Lower leg skin (tissue), 4 donors: ENCODE measurements around the gene SMIM3. TPM values are rescaled to one million over a fixed set of nuclear protein-coding genes. Genes with fewer than 3 reads are reported as not detected.

ENCODE experiments used
- DNase-seq, 2 donors: peaks; one replicate each; pipeline ENCODE4 v3.0.0-alpha.2; 2019; ENCODE audit warnings: low spot score in 2 of 2
- H3K4me3 ChIP-seq: fragments of 200-600 bp; sonication (generic); 2 replicates; pipeline ENCODE4 v1.5.1; 2017; ENCODE audit warnings: mild to moderate bottlenecking, low read depth; ENCODE audit not compliant: poor library complexity, severe bottlenecking
- CTCF ChIP-seq, 3 donors: fragments of 450-650 bp; IDR thresholded peaks; one replicate each; pipeline ENCODE4 v1.5.1; 2016; ENCODE audit warnings: antibody characterized with exemption in 3 of 3, mild to moderate bottlenecking in 3 of 3, moderate library complexity in 2 of 3
- POLR2A ChIP-seq, 2 donors: fragments of 450-650 bp; IDR thresholded peaks; one replicate each; pipeline ENCODE4 v1.6.1; 2016 to 2017; ENCODE audit warnings: antibody characterized with exemption in 2 of 2, mild to moderate bottlenecking in 1 of 2, moderate library complexity in 1 of 2
- WGBS, 2 donors: methylation state at CpG; one replicate each; pipeline ENCODE4 v1.1.5; 2018; 5-methylcytosine and 5-hydroxymethylcytosine counted together
- intact Hi-C: fragments of 100-400 bp; cut with DNase I; formaldehyde crosslinking; loops from one replicate; pipeline ENCODE4 v1.15.0; 2023; ENCODE audit warnings: low total_unique reads
- total RNA-seq, 4 donors: library from RNA; depleted of rRNA; stranded (reverse); fragments of >200 nt; gene quantifications; one replicate each; pipeline ENCODE4 v1.1.0, GENCODE V29; 2016

SMIM3 gene
- total RNA-seq, 4 donors from 2014 or later: 6.2 to 17.6 (median 9.2) TPM

GRCh38 chr5:150763023-150763769 lies 15.4 kb upstream of the SMIM3 start:
- no peak overlapping the region for H3K4me3 ChIP-seq
- DNase-seq: peak in 1 of 2 donors; percentile 68
- 46 to 56% methylated on average over 7 of the region's 7 CpGs for WGBS, 2 donors
- TF ChIP-seq POLR2A (IDR thresholded peaks at IDR 0.05) (no peak), CTCF (IDR thresholded peaks at IDR 0.05) (no peak)
- intact Hi-C loops: no loop called here

DNA sequence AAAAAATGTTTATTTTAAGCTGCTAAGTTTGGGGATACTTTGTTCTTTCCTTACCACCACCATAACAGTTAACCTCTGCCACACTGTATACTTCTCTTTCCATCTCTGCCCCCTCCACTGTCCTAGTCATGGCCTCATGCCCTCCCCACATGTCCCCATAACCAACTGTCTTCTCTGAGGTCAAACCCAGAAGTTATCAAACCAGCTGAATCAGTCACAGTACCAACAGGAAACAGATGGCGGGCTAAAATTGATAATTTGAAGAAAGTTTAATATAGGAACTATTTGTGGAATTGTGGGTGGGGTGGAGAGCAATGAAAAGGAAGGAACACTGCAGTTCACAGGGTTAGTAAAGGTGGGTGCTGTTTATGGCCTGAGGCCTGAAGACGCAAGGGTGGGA lies 14.0 kb upstream of the SMIM3 start:
- intact Hi-C loops: no loop called here
- 68 to 83% methylated on average over 2 of the region's 2 CpGs for WGBS, 2 donors
- DNase-seq: no peak
- no peak for TF ChIP-seq CTCF (IDR thresholded peaks at IDR 0.05)
- TF ChIP-seq POLR2A (IDR thresholded peaks at IDR 0.05): no peak
- H3K4me3 ChIP-seq: no peak overlapping the region

DNA sequence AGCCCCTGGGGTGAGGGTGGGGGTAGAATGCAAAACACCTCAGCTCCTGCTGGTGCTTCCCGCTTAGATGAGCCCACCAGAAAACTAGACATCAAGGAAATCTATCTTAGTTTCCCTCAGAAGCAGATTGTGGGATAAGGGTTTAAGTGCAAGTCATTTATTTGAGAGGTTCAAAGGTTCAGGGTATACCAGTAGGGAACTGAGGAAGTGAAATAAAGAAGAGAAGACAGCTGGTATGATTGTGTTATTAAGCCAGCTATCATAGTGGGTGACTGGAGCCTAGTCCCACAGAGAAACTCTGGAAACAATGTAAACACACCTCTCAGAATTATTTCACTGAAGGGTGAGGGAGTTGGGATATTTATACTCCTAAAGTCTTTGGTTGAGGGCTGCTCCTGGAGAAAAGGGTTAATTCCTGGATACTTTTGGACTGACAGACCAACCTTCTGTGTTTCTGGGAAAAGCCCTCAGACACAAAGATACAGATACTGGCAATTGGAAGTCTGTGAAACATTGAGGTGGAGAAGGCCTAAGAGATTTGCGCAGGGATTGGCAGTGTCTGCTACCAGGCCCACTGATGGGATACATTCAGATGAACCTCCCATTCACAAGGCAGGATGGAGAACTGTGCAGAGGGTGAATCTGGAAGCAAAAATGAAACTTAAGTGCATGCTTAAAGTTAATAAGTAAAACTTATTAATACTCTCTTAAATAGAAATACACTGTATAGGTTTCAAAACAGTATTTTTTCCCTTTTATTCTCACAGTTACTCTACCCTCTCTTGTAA lies 13.4 kb upstream of the SMIM3 start:
- no peak for DNase-seq
- intact Hi-C loops: no loop called here
- no peak overlapping the region for H3K4me3 ChIP-seq
- WGBS, 2 donors: 84 to 85% methylated on average over 2 of the region's 2 CpGs
- TF ChIP-seq POLR2A (IDR thresholded peaks at IDR 0.05) (no peak), CTCF (IDR thresholded peaks at IDR 0.05) (no peak)

GRCh38 chr5:150765799-150766169 lies 12.8 kb upstream of the SMIM3 start:
- WGBS, 2 donors: 89 to 94% methylated on average over 1 of the region's 1 CpG
- no peak for TF ChIP-seq CTCF (IDR thresholded peaks at IDR 0.05)
- no peak for TF ChIP-seq POLR2A (IDR thresholded peaks at IDR 0.05)
- no peak for DNase-seq
- intact Hi-C loops: no loop called here
- no peak overlapping the region for H3K4me3 ChIP-seq

- WGBS, 2 donors: 43 to 49% methylated on average over 2 of the region's 2 CpGs
- H3K4me3 ChIP-seq: no peak overlapping the region
- intact Hi-C loops: no loop called here
- TF ChIP-seq CTCF (IDR thresholded peaks at IDR 0.05) (no peak), POLR2A (IDR thresholded peaks at IDR 0.05) (no peak)
- no peak for DNase-seq
Observed at GRCh38 chr5:150766251-150766650, 12.3 kb upstream of the SMIM3 start.
